HG03521 (cell line): ENCODE measurements around the gene C10orf71.

Source experiments
- ATAC-seq: cut with Tn5 transposase; IDR thresholded peaks from one replicate; pipeline ENCODE4 v1.9.1; 2021; ENCODE audit warnings: mild to moderate bottlenecking, moderate library complexity; ENCODE audit not compliant: unreplicated experiment

Gene C10orf71

GRCh38 chr10:49298983-49299815 lies at the start of gene C10orf71:
C10orf71 (plus strand) TSS chr10:49299170; CDS start chr10:49322546, 23,376 bp downstream.
- no peak for ATAC-seq

GRCh38 chr10:49252313-49253034 lies 46.5 kb upstream of the C10orf71 start:
- no peak for ATAC-seq

GRCh38 chr10:49253340-49253906 lies 45.5 kb upstream of the C10orf71 start:
- ATAC-seq = no peak

GRCh38 chr10:49254150-49254549 lies 44.8 kb upstream of the C10orf71 start:
- ATAC-seq = no peak

- ATAC-seq = no peak
Measured at GRCh38 chr10:49254556-49255318, 44.2 kb upstream of the C10orf71 start.

- ATAC-seq = no peak
Measured at GRCh38 chr10:49255883-49256282, 43.1 kb upstream of the C10orf71 start.

- no peak for ATAC-seq
Measured at GRCh38 chr10:49257154-49257553, 41.8 kb upstream of the C10orf71 start.

- no peak for ATAC-seq
Measured at GRCh38 chr10:49257626-49258349, 41.2 kb upstream of the C10orf71 start.

GRCh38 chr10:49258350-49258683 lies 40.7 kb upstream of the C10orf71 start:
- no peak for ATAC-seq

GRCh38 chr10:49260644-49261296 lies 38.2 kb upstream of the C10orf71 start:
- no peak for ATAC-seq

GRCh38 chr10:49263591-49263990 lies 35.4 kb upstream of the C10orf71 start:
- no peak for ATAC-seq

GRCh38 chr10:49264177-49264677 lies 34.7 kb upstream of the C10orf71 start:
- ATAC-seq = no peak

- ATAC-seq = no peak
Measured at GRCh38 chr10:49265885-49266284, 33.1 kb upstream of the C10orf71 start.

- no peak for ATAC-seq
Measured at GRCh38 chr10:49268185-49268584, 30.8 kb upstream of the C10orf71 start.

- ATAC-seq = no peak
Measured at GRCh38 chr10:49269523-49269922, 29.4 kb upstream of the C10orf71 start.

- ATAC-seq = no peak
Measured at GRCh38 chr10:49270565-49270964, 28.4 kb upstream of the C10orf71 start.

- ATAC-seq = no peak
Measured at GRCh38 chr10:49271346-49271745, 27.6 kb upstream of the C10orf71 start.

GRCh38 chr10:49272251-49273081 lies 26.5 kb upstream of the C10orf71 start:
- ATAC-seq = no peak

GRCh38 chr10:49273082-49273465 lies 25.9 kb upstream of the C10orf71 start:
- no peak for ATAC-seq
